Inflammatory macrophage (primary cell): ENCODE data around the gene IFITM1.
"Not testable (repeated sequence)": the region's sequence is repeated elsewhere in the genome, so short reads cannot be mapped to it uniquely, and the experiment has no call there.

Experiments
- DNase-seq, 2 donors: peaks; one replicate each; pipeline ENCODE4 v3.0.0-alpha.2; 2020 to 2022

The IFITM1 gene

DNA sequence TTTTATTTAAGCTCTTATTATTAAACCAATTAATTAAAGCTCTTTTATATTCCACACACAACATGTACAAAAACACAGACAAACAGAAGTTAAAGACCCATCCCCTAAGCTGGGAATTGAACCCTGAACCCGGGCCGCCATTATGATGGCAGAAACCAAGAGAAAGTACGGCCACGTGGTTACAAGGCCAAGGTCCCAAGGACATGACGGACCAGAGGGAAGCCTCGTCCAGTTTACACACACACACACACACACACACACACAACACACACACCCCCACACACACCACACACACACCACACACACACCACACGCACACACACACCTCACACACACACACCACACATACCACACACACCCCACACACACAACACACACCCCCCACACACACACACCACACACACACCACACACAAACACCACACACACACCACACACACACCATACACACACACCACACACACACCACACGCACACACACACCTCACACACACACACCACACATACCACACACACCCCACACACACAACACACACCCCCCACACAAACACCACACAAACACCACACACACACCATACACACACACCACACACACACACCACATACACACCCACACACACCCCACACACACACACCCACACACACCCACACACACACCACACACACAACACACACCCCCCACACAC lies 35.6 kb downstream of the IFITM1 start:
- DNase-seq, result not testable (repeated sequence)

DNA sequence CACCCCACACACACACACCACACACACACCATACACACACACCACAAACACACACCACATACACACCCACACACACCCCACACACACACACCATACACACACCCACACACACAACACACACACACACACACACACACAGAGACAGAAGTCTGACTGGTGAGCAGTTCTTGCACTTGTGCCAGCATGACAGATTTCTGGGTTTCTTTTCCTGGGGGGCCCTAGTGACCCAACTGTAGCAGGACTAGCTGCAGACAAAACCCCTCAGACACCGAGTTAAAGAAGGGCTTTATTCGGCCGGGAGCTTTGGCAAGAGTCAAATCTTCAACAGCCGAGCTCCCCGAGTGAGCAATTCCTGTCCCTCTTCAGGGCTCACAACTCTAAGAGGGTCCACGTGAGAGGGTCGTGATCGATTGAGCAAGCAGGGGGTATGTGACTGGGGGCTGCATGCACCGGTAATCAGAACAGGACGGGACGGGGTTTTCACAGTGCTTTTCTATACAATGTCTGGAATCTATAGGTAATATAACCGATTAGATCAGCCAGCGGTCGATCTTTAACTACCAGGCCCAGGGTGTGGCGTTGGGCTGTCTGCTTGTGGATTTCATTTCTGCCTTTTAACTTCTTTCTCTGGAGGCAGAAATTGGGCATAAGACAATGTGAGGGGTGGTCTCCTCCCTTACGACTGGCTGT lies 36.3 kb downstream of the IFITM1 start:
- not testable (repeated sequence) for DNase-seq

- DNase-seq, result peak; percentile 17 to 42
Measured at GRCh38 chr11:350723-351255, 36.9 kb downstream of the IFITM1 start.

GRCh38 chr11:351411-351810 lies 37.6 kb downstream of the IFITM1 start:
- DNase-seq, result no peak

DNA sequence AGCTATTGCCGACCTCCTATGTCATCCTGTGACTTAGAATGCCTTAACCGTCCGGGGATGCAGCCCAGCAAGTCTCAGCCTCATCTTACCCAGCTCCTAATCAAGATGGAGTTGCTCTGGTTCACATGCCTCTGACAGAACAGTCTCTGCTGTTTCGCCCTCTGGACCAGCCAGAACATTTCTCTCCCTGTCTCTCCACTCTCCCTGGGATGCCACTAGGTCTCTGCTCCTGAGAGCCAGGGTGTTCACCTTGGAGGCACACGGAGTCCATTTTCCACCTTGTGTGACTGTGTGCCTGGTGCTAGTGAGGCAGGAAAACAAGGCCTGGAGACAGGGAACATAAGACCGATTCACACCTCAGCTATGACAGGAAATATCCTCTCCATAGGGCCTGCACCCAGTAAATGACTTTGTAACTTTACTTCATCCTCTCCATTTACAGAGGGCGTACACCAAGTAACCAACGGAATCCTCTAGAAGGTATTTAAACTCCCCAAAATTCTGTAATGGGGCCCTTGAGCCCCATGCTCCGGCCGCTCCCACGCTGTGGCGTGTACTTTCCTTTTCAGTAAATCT lies 38.7 kb downstream of the IFITM1 start:
- DNase-seq, result no peak

GRCh38 chr11:353179-353873 lies 39.5 kb downstream of the IFITM1 start:
- no peak for DNase-seq

DNA sequence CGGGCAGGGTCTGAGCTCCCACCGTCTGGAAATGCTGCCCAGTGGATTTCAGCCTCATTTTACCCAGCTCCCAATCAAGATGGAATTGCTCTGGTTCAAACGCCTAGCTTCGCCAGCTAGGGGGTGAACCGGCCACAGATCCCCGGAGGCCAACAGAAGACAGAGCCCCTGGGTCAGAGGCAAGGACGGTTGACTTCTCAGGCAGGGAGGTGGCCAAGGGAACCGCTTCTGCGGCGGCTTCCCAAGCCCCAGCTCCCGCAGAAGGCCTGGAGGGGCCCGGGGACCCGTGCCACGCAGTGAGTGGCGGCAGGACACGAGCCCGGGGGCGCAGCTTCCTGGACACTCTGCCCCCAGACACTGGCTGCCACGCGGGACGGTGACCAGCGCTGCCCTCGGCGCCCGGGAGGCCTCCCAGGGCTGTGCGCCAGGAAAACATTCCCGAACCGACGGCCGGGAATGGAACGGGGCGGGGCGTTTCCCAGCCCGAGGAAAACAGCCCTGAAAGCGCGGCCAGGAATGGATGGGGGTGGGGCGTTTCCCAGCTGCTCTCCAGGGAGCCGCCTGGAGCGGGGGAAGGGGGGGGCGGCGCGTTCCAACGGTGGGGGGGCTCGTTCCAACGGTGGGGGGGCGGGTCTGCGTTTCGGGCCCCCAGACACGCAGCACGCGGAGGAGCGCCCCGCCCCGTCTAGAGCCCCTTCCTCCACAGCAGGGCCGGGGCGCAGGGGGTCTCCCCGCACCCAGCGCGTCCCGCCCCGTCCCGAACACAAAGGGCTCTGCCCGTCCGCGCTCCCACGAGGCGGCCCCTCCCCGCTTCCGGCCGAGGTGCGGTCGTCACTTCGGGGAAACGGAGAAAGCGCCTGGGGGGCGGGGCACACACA lies 42.0 kb downstream of the IFITM1 start:
- no peak for DNase-seq

DNA sequence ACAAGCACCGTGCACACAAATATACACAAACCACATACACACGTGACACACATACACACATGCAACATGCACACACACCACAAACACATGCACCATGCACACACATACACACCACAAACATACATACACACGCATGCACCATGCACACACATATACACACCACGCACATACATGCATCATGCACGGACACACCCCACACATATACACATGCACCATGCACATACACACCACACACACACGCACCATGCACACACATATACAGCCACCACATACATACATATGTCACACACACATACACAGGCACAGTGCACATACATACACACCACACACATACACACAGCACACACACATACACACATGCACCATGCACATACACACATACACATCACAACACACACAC lies 42.8 kb downstream of the IFITM1 start:
- no peak for DNase-seq

DNA sequence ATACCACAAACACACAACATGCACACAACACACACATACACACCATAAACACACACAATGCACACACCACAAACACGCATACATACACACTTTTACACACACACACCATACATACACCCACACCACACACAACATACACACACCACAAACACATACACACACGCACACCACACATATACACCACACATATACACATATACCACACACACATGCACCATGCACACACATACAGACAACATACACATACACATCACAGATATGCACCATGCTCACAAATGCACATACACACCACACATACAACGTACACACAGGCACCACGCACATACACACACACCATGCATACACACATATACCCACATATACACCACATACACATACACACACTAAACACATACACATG lies 43.7 kb downstream of the IFITM1 start:
- no peak for DNase-seq

GRCh38 chr11:358129-358800 lies 44.4 kb downstream of the IFITM1 start:
- DNase-seq, result no peak

DNA sequence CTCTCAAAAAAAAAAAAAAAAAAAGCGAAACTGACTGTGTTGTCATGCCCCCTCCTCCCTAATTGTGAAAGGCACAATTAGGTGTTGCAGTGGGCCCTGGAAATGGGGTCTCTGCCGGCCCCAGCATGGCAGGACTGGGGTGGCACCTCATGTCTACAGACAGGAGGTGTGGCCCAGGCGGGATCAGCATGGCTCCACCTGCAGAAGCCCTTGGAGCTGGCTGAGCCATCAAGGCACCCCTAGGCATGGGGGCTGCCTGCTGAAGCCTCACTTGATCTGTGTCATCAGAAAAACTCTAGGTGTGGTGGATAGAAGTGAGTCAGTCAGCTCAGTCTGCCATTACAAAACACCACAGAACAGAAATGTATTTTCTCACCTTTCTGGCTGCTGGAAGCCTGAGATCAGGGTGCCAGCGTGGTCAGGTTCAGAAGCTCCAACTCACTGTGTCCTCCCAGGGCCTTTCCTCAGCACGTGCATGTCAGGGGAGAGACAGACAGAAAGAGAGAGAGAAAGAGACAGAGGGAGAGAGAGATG lies 45.4 kb downstream of the IFITM1 start:
- no peak for DNase-seq

GRCh38 chr11:360326-361280 lies 46.8 kb downstream of the IFITM1 start:
- DNase-seq, result no peak

DNA sequence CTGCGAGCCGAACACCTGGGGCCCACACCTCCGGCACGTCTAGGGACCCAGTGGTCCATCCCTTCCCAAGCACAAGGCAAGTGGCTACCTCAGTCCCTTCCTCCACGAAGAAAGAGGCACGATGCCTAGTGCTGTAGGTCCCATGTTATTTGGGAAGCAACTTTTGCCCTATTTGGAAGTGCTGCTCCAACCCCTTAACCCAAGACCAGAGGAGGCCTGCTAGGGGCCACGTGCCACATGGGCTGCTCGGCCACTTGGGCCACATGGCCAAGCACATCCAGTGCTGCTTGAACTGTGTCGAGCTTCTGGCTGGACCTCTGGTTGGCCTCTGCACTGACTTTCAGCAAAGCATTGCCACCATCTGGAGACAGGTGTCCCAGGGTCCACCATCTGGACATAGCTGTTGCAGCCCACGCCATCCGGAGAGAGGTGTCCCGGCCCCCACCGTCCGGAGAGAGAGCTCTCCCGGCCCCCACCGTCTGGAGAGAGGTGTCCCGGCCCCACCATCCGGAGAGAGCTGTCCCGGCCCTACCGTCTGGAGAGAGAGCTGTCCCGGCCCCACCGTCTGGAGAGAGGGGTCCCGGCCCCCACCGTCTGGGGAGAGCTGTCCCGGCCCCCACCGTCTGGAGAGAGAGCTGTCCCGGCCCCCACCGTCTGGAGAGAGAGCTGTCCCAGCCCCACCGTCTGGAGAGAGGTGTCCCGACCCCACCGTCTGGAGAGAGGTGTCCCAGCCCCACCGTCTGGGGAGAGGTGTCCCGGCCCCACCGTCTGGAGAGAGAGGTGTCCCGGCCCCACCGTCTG lies 49.0 kb downstream of the IFITM1 start:
- DNase-seq, result no peak

DNA sequence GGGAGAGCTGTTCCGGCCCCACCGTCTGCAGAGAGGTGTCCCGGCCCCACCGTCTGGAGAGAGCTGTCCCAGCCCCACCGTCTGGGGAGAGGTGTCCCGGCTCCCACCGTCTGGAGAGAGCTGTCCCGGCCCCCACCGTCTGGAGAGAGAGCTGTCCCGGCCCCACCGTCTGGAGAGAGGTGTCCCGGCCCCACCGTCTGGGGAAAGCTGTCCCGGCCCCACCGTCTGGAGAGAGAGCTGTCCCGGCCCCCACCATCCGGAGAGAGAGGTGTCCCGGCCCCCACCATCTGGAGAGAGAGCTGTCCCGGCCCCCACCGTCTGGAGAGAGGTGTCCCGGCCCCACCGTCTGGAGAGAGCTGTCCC lies 49.6 kb downstream of the IFITM1 start:
- not testable (repeated sequence) for DNase-seq

DNA sequence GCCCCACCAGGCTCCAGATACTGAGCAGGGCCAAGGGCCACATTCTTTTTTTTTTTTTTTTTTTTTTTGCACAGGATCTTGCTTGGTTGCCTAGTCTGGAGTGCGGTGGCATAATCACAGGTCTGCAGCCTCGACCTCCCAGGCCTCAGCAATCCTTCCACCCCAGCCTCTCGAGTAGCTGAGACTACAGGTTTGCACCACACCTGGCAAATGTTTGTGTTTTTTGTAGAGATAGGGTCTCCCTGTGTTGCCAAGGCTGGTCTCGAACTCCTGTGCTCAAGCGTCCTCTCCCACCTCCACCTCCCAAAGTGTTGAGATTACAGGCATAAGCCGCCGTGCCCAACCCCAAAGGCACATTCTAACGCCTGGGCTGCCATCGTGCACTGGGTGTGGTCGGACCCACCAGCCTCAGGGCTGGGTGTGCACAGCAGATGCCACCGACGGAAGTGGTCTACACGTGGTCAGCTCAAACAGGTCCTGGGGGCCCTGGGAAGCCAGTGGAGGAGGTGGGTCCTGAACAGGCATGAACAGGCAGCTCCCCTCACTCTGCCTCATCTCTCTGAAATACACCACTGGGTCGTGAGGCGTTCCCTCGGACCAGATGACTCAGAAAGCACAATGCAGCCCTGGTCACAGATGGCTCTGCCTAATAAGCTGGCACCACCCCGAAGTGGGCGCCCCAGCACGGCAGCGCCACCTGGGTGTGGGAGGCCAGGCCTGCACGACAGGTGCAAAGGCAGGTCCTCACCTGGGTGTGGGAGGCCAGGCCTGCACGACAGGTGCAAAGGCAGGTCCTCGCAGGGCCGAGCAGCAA lies 50.3 kb downstream of the IFITM1 start:
- no peak for DNase-seq
